HG03469 (cell line): ENCODE measurements around the gene IARS1.

Experiments used
- ATAC-seq: cut with Tn5 transposase; IDR thresholded peaks from one replicate; pipeline ENCODE4 v1.9.1; 2021; ENCODE audit warnings: mild to moderate bottlenecking, moderate library complexity, moderate number of reproducible peaks; ENCODE audit not compliant: unreplicated experiment

IARS1 gene

DNA sequence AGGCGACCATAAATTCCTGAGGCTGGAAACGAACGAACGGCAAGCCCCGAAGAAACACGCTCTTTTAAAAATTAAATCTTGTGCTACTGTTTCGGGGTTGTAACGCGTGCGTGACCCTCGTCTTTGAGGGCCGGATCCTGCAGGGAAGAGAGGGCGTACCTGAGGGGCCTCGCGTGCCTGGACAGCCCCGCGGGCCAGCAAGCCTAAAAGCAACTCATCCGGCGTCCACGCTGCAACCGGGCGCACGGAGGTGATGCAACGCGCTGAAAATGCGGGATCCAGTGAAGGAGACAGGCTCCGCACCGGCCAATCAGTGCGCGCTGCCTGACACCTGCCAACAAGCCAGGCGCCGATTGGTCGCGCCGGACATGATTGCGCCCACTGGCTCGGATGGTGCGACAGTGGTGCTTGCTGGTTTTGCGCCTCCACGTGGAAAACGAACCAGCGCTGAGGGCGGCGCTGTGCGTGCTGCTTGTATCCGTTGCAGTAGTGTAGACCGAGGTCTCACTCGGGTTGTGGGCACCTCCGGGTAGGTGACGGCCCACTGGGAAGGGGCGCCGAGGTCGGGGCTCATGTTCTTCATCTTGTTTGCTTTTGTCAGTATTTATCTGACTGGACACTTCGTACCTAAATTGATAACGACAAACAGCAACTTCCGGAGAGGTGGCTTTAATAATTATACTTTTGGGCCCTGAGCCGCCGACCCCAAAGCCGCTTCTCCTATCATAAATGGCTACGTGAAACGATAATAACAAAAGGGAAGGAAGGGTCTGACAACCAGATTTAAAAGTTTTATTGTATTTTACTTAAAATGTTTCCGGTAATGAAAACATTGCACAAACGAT, at the start of gene IARS1:
IARS1 (minus strand) TSS at position 246 of the 845 bp plus-strand sequence. CDS start 4,278 bp downstream, outside the sequence.
- peak; percentile 90 for ATAC-seq

DNA sequence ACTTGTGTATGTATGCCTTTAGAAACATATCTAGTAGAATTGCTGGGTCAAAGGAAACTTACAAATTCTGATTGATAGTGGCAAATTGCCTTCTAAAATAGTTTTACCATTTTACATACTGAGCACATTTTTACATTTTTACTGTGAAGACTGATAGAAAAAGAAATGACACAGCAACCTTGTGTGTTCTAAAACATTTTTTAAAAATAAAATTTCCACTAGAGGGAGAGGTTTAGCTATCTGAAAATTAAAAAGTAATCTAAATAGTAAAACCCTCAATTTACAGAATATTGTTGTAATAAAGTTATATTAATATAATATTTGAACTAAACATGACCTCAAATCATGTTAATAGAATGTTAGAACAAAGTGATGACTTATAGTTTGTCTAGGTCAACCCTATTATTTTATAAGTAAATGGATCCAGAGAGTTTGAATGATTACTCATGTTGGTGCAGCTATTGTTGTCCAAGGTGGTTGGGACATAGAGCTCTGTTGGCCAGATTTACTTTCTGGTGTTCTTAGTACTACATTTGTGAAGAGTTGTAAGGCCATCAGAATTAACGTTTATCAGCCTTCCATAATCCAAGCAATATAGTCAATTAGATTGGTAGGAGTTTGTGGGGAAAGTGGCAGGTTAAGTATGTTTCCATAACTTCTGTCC, 49.5 kb upstream of the IARS1 start:
- ATAC-seq, result no peak

DNA sequence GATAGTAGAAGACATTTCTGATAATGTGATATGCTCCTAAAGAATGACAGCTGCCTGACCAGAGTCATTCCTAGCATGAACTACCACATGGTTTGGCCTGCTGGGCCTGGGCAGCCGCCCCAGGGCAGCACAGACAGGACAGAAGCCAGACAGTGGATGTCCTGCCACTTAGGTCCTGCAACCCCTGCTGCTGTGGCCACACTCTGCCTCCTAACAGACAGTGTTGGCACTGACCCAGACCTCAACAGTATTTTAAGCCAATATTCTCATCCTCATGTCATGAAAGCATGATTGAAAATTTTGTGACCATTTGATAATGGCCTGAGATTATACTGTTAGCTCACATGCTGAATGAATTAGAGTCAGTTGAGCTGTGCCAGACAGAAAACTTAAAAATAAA, 48.1 kb upstream of the IARS1 start:
- no peak for ATAC-seq

DNA sequence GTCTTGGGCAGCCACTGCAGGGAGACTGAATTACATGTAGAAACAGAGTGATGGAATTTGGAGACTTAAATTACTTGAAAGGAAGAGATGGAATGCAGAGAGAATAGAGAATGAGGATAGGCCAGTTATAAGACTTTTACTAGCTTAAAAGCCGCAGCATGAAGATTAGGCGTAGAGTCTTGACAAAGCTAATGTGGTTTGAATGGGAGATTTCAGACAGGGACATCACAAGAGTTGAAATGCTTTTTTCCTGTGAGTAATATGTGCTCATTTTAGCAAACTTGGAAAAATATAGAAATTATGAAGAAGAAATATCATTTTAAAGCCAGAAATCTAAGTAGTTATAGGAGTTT, 39.8 kb upstream of the IARS1 start:
- no peak for ATAC-seq

DNA sequence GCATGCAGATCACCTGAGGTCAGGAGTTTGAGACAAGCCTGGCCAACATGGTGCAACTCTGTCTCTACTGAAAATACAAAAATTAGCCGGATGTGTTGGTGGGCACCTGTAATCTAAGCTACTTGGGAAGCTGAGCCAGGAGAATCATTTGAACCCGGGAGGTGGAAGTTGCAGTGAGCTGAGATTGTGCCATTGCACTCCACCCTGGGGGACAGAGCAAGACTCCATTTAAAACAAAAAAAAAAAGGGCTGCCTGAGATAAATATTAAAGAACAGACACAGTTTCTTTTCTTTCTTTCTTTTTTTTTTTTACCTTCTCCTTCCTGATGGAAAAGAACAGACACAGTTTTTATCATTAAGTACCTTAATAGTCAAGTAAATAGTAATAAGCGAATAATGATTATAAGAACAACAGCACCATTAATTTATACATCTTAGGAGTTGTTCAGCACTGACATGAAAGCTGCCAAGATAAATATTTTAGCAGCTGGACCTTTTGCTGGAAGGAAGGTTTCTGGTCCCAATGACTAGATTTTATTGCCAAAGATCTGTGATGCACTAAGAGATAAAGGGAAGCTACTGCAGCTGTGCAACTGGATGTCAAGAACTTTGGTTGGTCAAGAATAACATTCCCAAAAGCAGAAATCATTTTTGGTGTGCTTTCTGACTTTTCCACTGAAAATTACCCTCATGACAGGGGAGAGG, 39.2 kb upstream of the IARS1 start:
- no peak for ATAC-seq

DNA sequence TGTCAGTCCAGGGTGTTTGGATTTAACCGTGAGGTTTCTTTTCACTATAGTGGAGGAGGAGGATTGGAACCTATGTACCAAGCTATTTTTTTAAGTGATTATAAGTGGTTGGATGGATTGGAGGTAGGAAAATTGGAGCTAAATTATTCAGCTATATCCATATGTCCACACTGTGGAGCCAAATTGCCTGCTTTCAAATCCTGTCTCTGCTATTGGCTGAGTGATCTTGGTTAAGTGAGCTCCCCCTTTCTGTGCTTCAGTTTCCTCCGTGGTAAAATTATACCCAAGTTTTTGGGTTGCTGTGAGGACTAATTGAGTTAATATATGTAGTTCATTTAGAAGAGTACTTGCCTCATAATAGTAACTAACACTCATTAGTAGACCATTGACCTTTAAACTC, 34.7 kb upstream of the IARS1 start:
- no peak for ATAC-seq

DNA sequence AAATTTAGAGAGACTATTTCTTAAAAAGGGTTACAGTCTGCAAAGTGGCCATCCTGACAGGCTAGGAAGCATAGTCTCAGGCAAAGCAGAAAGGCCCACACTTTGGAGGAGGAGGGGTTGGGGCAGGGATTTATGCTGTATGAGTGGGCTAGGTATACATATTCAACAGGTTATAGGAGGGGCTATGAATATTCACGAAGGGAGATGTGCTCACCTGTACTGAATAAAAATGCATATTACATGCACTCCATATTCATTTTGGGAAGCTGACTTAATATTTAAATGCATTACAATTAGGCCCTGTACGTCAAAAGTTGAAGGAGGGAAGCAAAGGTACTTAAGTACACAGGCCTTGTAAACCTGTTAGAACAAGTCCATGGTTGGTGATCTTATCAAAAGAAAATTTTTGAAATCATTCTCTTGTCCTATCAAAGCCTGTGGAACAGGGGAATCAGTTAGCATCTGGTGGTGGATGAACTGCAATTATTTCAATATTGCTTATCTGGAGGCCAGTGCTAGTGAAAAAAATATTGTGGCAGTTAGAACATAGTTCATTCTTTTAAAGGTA, 33.9 kb upstream of the IARS1 start:
- no peak for ATAC-seq

DNA sequence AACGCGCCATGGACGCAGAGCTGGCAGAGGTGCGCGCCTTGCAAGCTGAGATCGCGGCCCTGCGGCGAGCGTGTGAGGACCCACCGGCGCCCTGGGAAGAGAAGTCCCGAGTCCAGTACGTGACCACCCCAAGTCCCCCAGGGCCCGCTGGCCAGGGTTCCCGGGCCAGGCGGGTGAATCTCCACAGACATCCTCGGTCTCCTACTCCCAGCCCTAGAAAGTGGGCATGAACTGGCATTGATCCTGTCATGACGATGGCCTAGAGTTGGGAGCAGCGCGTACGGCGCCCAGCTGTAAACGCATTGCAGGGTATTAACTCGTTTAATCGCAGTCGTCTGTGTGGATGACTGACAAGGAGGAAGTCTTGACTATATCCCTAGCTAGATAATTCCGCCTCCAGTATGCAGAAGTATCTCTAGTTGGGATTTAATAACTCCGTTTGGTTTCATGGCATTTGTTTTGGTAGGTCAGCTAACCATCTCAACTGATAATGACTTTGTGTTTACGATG, 32.5 kb upstream of the IARS1 start:
- ATAC-seq, result no peak

DNA sequence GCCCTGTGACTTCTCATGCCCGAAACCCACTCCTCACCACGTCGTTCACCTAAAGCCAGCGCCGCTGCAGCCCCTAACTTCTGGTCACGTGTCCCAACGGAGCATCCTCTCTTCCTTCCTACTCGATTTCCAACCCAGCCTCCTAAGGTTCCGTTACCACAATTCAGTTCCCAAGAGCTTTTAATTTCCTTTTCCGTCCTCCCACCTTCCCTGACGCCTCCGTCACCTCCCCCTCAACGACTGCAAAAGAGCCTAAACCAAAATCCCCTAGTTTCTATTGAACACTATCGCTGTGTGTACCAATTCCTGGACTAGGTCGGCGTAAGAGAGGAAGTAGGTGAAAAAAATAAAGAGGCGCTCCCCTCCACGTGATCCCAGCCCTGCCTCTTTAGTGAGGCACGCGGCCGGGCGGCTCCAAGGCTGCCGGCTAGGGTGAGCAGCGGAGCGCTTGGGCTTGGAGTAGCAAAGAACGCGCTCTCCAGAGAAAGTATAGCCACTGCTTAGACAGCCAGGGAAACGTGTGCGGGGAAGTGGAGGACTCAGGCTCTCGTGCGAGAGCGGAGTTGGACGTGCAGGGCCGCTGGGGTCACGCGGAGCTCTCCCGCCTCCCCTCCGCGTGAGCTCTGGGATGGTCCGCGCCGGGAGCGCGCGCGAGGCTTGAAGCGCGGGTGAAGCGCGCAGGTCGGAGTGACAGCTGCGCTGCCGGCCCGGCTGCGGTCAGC, 31.9 kb upstream of the IARS1 start, which contains the start of the genes CENPP and NOL8:
CENPP (plus strand) TSS at position 685 of the 722 bp plus-strand sequence.
NOL8 (minus strand) TSS at position 82 of the 722 bp plus-strand sequence. CDS start 1,189 bp downstream, outside the sequence.
- peak; percentile 62 for ATAC-seq

DNA sequence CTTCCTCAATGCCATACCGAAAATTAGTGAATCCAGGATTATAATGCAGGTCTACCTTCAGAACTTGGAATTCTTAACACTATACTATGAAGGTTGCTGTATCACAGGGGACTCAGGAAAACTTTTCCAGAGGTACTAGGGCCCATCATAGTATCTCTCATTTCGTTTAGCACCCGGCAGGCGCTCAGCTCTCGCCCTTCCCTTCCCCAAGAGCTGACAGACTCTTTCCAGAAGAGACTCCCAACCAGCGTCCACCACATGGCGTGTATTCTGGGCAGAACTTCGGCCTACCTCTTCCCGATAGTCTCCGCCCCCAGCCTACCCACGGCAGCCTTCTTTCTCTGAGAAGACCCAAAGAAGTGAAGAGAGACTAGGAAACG, 31.4 kb upstream of the IARS1 start:
- no peak for ATAC-seq

DNA sequence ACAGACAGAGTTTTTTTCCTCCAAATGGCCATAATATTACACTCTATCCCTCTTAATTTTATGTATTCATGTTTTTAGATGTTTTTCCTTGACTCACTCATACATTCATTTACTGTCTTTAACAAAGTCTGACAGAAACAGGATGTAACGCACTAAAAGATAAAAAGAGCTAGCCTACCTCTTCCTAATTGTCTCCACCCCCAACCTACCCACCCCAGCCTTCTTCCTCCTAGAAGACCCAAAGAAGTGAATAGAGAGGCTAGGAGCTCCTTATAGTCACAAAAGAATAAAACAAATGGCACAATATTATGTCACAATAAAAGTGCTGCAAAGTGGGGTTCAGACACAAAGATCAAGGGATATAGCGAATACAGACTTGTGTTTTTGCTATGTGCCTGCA, 30.9 kb upstream of the IARS1 start:
- no peak for ATAC-seq

DNA sequence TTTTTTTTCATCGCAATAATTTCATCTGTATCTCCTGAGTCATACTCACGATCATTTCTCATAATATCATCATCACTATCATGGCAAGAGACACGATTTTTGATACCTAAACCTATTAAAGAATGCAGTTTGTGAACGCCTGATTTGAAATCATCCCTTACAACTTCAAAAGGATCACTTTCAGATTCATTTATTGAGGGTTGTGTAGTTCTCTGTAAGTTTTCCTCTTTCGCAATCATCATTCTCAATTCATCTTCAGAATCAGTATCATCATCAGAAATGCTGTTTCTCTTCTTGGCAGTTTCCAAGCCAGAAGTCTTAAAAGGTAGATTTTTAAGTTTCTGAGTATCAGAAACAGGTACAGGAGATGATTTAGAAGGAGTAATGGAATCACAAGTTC, 22.0 kb upstream of the IARS1 start:
- no peak for ATAC-seq

DNA sequence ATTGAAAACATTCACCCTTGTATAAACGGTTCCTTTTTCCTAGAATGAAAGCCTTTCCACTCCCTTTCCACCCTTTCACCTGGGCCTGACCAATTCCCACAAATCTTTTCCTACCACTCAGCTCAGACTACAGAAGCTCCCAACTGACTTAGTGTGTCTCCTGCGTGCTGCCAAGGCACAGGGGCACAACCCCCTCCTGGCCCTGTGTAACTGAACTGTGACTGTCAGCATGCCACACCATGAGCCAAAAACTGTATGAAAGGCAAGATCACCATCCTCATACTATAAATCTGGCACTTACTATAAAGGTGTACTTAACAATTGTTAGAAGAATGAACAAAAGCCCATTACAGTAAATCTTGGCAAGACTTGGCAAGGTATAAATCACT, 20.1 kb upstream of the IARS1 start:
- no peak for ATAC-seq

DNA sequence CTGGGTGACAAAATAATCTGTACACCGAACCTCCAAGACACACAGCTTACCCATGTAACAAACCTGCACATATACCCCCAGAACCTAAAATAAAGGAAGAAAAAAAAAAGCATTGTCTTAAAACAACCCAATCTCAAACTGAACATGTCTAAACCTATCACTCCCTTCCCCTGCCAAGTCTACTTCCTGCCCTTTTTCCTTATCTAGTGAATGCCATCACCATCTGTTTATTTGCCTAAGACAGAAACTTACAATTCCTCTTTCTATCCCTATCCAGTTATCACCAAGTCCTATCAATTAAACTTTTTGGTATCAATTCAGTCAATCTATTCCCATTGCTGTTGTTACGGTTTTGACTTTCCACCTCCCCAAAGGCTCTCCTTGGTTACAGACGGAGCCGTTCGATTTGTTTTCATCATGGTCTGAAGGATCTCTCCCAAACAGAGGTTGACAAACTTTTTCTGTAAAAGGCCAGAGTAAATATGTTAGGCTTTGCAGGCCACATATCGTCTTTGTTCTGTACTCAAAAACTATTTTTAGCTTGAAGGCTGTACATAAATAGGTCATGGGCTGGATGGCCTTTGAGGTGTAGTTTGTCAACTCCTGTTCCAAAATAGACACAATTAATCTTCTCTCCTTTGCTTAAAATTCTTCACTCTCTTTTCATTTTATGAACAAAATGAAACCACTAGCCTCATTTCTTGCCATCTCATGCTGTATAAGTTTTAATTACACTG, 19.6 kb upstream of the IARS1 start:
- ATAC-seq, result no peak

DNA sequence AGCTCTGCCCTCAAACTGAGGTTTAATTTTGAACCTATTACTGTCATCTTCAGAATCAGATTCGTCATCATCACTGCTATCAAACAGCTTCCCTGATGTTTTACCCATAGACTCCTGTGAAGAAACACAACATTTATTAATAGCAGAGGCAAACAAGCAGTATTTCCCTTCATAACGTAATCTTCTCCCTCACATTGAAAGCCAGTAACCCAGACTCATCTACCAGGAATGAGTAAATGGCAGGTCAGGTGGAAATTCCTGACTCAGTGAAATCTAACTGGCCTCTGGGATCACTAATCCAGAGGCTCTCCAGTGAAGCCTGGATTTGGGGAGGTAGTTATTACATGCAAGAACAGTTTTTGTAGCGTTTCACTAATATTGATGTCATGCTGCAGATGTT, 17.1 kb upstream of the IARS1 start:
- no peak for ATAC-seq

DNA sequence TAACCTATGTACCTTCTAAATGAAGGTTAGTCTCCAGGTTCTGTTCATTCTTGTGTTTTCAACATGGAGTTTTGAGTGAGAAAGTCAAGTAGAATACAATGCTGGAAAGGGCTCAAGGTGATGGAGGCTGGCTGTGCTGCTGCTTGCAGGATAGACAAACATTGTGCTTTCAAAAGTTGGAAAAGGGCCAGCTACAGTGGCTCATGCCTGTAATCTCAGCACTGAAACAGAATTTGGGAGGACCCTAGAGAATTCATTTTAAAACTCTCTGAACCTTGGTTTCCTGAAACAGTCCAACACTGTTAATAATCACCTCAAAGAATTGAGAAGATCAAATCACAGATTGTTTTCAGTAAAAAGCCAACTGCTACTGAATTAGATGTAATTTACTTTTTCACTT, 15.4 kb upstream of the IARS1 start:
- ATAC-seq, result no peak

DNA sequence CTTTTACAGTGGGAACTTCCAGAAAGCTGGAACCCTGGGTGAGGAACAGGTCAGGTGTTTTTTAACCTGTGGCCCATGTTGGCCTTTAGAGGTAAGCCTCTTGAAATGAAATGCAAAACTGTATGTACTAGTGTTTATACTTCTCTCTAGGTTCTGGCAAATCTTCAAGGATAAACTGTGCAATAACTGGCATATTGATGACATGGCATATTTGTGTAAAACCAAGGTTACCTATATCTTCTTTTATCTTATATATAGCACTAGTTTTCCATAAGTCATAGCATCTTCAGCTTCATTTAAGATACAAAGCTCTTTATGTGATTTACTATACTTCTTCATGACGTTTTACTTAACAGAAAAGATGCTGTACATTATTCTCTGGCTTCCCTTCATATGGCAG, 7.4 kb upstream of the IARS1 start:
- ATAC-seq, result no peak

DNA sequence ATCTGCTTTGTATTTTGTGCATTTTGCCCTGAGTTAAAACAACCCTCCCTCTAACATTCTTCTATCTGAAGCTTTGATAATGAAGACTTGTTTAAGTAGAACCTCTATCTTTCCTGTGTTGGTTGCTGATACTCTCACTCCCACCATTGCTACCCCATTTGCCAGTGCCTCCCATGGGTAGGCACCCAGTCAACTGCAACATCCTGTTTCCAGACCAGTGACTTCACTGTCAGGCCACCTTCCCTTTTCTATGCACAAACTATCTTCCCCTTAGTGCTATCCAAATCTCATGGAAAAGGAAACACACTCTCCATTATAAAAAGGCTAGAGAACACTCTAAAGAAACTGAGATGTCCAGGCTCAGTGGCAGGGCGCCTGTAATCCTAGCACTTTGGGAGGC, 5.6 kb upstream of the IARS1 start:
- ATAC-seq, result no peak

DNA sequence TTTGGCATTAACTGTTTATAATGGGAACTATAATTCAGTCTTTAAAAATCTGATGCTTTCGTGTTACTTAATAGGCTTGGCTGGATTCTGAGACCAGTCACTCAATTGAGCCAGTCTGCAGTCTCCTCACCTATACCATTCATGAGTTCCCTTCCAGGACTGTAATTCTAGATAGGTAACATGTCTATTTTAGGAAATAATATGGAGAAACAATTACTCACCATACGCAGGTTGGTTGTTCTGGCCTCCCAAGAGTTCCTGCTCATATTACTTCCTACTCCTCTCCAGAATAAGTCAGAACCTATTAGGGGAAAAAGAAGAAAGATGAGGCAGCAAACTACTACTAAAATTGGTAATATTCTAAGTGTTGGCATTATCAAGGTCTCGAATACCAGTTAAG, 4.5 kb upstream of the IARS1 start:
- no peak for ATAC-seq

DNA sequence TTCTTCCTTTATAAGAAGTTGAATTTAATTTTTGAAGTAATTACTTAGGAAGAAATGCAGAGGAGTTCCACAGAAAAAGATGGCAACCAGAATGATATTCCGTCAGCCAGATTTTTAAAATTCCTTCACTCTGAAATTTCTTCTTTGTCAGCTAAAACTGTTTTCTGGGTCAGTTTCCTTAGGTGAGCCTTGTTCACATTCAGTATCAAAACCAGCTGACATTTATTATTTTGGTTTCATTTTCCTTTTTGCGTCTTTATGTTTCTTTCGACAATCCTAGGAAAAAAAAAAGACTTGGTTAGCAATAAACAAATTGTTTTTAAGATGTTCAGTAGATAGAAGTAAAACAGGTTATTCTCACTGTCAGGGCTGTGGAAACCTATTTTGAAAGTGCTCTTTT, 4.1 kb upstream of the IARS1 start:
- ATAC-seq, result no peak
